PFSK-1 (cell line): Measurements from ENCODE around the gene BBOF1.

Experiments used
- POLR2AphosphoS5 ChIP-seq: IDR thresholded peaks from 2 replicates; pipeline ENCODE4 v1.6.1; 2012; ENCODE audit warnings: low read depth, mild to moderate bottlenecking, control low read depth, low read length, moderate library complexity
- REST ChIP-seq, 2 experiments: IDR thresholded peaks; 2 replicates each; pipeline versions ENCODE4 v1.6.1 to v1.8.0; 2011 to 2012; ENCODE audit warnings: low read depth in 2 of 2, low read length in 2 of 2, control low read depth in 1 of 2, inconsistent platforms in 1 of 2, mild to moderate bottlenecking in 1 of 2, moderate library complexity in 1 of 2; ENCODE audit not compliant: insufficient read depth in 1 of 2
- SIN3A ChIP-seq: IDR thresholded peaks from 2 replicates; pipeline ENCODE4 v1.6.1; 2012; ENCODE audit warnings: mild to moderate bottlenecking, low read length, moderate library complexity, borderline replicate concordance; ENCODE audit not compliant: insufficient read depth
- TAF1 ChIP-seq: IDR thresholded peaks from 2 replicates; pipeline ENCODE4 v1.6.1; 2012; ENCODE audit warnings: low read length, control low read depth, borderline replicate concordance; ENCODE audit not compliant: insufficient read depth

DNA sequence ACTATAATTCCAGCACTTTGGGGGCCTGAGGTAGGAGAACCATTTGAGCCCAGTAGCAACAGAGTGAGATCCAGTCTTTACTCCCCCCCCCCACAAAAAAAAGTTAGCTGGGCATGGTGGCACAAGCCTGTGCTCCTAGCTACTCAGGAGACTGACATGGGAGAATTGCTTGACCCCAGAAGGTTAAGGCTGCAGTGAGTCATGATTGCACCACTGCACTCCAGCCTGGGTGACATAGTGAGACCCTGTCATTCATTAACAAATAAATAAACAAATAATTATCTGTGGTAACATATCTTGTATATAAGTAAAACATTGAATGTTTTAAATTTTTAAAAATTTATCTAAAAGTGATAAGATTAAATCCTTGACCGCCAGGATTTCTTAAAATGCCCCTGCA is 4.8 kb upstream of the BBOF1 start:
- no peak for TF ChIP-seq SIN3A
- no peak for TF ChIP-seq POLR2AphosphoS5
- no peak for TF ChIP-seq REST (IDR thresholded peaks at IDR 0.05; ENCODE audit: insufficient read depth in 1 of 2, low read depth in 2 of 2, low read length in 2 of 2)
- TF ChIP-seq TAF1 = no peak
